ENCODE measurements around the gene SLC7A9.

The SLC7A9 gene

DNA sequence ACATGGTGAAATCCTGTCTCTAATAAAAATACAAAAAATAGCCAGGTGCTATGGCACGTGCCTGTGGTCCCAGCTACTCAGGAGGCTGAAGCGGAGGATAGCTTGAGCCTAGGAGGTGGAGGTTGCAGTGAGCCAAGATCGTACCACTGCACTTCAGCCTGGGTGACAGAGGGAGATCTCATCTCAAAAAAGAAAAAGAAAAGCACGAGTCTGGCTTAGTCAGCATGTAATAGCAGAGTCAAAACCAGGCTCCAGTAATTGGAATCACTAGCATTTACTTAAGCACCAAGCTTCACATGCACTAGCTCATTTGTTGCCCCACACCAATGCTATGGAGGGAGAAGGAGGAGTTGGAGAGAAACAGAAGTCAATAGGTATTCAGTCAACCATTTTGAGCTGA lies 41.9 kb upstream of the SLC7A9 start:
- Histone ChIP-seq H3K27me3 (ENCODE audit: insufficient read depth, low read depth, severe bottlenecking) (no peaks in the 10 kb centered on the region), H3K27ac (no peak overlapping the region), H3K4me3 (ENCODE audit: low read depth, low read length) (no peak overlapping the region), H3K36me3 (peaks cover 8% of the 10 kb centered on the region), H3K9me3 (ENCODE audit: severe bottlenecking) (no peaks in the 10 kb centered on the region)
- no peak for DNase-seq
- TF ChIP-seq, protein P1, sequence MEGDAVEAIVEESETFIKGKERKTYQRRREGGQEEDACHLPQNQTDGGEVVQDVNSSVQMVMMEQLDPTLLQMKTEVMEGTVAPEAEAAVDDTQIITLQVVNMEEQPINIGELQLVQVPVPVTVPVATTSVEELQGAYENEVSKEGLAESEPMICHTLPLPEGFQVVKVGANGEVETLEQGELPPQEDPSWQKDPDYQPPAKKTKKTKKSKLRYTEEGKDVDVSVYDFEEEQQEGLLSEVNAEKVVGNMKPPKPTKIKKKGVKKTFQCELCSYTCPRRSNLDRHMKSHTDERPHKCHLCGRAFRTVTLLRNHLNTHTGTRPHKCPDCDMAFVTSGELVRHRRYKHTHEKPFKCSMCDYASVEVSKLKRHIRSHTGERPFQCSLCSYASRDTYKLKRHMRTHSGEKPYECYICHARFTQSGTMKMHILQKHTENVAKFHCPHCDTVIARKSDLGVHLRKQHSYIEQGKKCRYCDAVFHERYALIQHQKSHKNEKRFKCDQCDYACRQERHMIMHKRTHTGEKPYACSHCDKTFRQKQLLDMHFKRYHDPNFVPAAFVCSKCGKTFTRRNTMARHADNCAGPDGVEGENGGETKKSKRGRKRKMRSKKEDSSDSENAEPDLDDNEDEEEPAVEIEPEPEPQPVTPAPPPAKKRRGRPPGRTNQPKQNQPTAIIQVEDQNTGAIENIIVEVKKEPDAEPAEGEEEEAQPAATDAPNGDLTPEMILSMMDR (IDR thresholded peaks at IDR 0.05; ENCODE audit: low read depth, low read length), result no peak

DNA sequence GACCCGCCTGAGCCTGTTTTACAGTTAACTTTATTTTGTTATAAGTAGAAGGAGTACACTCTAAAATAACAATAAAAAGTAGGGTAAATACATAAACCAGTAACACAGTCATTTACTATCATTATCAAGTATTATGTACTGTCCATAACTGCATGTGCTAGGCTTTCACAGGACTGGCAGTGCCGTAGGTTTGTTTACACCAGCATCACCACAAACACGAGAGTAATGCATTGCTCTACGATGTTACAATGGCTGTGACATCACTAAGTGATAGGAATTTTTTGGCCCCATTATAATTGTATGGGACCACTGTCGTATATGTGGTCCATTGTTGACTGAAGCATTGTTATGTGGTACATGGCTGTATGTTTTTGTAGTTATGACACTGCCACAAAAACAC lies 41.3 kb upstream of the SLC7A9 start:
- no peak for DNase-seq
- Histone ChIP-seq H3K27me3 (ENCODE audit: insufficient read depth, low read depth, severe bottlenecking) (no peaks in the 10 kb centered on the region), H3K27ac (no peak overlapping the region), H3K9me3 (ENCODE audit: severe bottlenecking) (no peaks in the 10 kb centered on the region), H3K36me3 (peaks cover 2% of the 10 kb centered on the region), H3K4me3 (ENCODE audit: low read depth, low read length) (no peak overlapping the region)
- TF ChIP-seq, protein P1 (IDR thresholded peaks at IDR 0.05; ENCODE audit: low read depth, low read length), result no peak

DNA sequence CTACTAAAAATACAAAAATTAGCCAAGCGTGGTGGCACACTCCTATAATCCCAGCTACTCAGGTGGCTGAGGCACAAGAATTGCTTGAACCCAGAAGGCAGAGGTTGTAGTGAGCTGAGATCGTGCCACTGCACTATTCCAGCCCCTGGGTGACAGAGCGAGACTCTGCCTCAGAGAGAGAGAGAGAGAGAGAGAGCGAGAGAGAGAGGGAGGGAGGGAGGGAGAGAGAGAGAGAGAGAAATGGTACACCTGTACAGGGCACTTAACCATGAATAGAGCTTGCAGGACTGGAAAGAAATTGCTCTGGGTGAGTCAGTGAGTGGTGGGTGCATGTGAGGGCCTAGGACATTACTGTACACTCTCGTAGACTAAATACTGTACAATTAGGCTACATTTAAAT lies 40.5 kb upstream of the SLC7A9 start:
- no peak overlapping the region for H3K27ac ChIP-seq
- H3K36me3 ChIP-seq, result peaks cover 2% of the 10 kb centered on the region
- no peak for DNase-seq
- H3K9me3 ChIP-seq (ENCODE audit: severe bottlenecking), result peaks cover 3% of the 10 kb centered on the region
- no peak overlapping the region for H3K4me3 ChIP-seq (ENCODE audit: low read depth, low read length)
- H3K27me3 ChIP-seq (ENCODE audit: insufficient read depth, low read depth, severe bottlenecking), result no peaks in the 10 kb centered on the region
- TF ChIP-seq, protein P1 (IDR thresholded peaks at IDR 0.05; ENCODE audit: low read depth, low read length), result no peak

DNA sequence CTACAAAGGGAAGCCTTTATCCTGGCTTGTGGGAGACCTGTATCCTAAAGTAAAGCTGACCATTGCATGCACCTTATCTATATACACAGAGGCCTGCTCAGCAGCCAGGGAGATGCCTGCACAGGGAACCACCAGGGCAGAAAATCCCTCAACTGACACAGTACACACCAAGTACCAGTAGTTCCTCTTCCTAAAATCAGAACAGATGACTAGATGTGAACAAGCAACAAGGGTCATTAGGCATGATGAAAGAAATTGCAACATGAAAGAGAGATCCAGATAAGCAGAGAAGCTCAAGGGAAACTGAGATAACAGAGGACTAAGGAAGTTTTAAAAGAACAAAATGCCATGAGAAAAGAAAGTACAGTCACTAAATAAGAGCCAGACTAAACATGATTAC lies 39.7 kb upstream of the SLC7A9 start:
- H3K27me3 ChIP-seq (ENCODE audit: insufficient read depth, low read depth, severe bottlenecking), result no peaks in the 10 kb centered on the region
- H3K4me3 ChIP-seq (ENCODE audit: low read depth, low read length), result no peak overlapping the region
- H3K9me3 ChIP-seq (ENCODE audit: severe bottlenecking), result peaks cover 3% of the 10 kb centered on the region
- H3K27ac ChIP-seq, result no peak overlapping the region
- DNase-seq, result no peak
- TF ChIP-seq, protein P1 (IDR thresholded peaks at IDR 0.05; ENCODE audit: low read depth, low read length), result no peak
- peaks cover under 1% of the 10 kb centered on the region for H3K36me3 ChIP-seq

DNA sequence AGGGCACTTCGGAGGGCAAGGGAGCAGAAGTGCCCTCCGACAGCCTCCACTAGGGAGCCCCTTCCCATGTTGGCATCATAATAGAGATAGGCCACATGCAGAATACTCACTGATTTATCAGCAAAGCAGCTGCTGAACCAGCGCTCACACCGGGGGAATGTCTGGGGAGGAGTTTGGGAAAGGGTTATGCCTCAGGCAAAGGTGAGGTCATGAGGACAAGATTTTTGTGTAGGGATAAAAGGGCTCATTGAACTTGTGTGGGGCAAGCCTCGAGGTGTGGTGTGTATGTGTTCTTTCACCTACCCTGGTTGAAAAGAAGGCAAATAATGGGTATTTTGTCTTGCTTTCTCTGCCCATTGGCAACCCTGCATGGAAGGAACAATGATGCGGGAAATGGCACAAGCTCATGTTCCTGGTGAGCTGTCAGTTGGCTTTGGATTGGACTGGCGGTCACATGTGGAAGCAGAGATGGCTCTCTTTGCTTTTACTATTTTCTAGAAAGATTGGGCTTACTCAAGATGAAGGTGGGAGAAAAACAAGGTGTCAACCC lies 39.1 kb upstream of the SLC7A9 start:
- DNase-seq, result no peak
- H3K36me3 ChIP-seq, result no peaks in the 10 kb centered on the region; the same call in none of the 2 replicates
- H3K9me3 ChIP-seq (ENCODE audit: severe bottlenecking), result peaks cover 3% of the 10 kb centered on the region
- no peak overlapping the region for H3K27ac ChIP-seq
- H3K27me3 ChIP-seq (ENCODE audit: insufficient read depth, low read depth, severe bottlenecking), result no peaks in the 10 kb centered on the region
- TF ChIP-seq, protein P1 (IDR thresholded peaks at IDR 0.05; ENCODE audit: low read depth, low read length), result no peak
- no peak overlapping the region for H3K4me3 ChIP-seq (ENCODE audit: low read depth, low read length)

DNA sequence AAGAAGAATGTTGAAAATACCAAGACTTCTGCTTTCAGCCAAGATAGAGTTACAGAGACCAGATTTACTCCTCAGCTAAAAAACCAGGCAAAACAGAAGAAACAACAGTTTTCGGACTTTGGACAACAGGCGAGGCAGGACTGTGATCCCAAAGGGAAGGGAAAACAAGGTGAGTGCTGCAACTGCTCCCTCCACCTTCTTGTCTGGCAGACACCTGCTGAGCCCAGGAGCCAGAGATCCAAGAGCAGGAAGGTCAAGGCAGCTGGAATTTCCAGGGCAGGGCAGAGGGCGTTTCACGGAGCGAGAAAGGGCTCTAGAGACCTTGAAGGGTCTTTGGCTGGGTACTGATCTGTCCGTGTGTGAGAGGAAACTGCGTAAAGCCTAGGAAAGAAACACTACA lies 32.9 kb upstream of the SLC7A9 start:
- Histone ChIP-seq H3K27ac (no peak overlapping the region), H3K36me3 (peaks cover 8% of the 10 kb centered on the region), H3K4me3 (ENCODE audit: low read depth, low read length) (no peak overlapping the region), H3K9me3 (ENCODE audit: severe bottlenecking) (peaks cover 3% of the 10 kb centered on the region), H3K27me3 (ENCODE audit: insufficient read depth, low read depth, severe bottlenecking) (no peaks in the 10 kb centered on the region)
- TF ChIP-seq, protein P1 (IDR thresholded peaks at IDR 0.05; ENCODE audit: low read depth, low read length), result no peak
- DNase-seq, result no peak
